DMS114 treated with DMSO at 0.1 percent for 48 hours (cell line): ENCODE results near the gene GRID1.

Experiments
- DNase-seq: peaks from one replicate; lab custom pipeline; 2025; ENCODE audit not compliant: unreplicated experiment; lab: John Stamatoyannopoulos, UW

Gene GRID1

DNA sequence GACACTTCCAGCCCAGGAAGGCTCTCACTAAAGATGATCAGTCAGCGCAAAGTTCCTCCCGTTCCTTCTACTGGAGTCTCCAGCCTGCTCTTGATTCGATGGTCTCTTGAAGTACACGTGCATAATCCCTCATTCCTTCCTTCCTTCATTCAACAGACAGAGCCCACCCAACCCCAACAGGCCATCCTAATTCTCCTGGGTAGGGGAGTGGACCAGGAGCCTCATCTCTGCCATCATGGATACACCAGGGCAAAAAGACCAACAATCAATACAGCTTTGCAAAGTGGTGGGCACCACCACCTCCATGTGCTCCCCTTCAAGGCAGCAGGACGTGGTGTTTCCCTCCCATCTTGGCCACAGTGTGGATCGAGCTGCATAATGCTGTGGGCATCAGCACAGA lies 446.3 kb downstream of the GRID1 start:
- no peak for DNase-seq

DNA sequence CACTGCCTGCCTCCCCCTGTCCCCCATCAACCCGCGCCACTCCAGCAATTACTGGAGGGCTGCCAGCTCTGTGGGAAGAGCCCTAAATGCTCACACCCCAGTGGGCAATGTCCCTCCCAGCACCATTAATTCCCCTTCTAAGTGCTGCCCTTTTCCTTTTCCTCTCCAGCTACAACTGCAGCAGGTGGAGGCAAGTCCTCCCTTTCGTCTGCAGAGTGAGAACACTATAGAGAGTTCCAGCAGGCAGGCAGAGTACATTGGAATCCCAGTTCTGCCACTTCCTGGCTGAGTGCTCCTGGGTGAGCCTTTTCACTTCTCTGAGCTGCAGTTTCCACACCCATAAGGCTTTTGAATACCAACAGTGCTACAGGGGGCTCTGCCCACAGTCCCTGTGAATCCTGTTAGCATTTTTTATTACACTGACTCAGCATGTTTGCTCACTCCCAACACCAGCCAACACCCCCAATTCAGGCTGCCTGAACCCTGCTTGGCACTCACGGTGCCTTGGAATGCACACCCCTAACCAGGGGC lies 447.0 kb downstream of the GRID1 start:
- no peak for DNase-seq

DNA sequence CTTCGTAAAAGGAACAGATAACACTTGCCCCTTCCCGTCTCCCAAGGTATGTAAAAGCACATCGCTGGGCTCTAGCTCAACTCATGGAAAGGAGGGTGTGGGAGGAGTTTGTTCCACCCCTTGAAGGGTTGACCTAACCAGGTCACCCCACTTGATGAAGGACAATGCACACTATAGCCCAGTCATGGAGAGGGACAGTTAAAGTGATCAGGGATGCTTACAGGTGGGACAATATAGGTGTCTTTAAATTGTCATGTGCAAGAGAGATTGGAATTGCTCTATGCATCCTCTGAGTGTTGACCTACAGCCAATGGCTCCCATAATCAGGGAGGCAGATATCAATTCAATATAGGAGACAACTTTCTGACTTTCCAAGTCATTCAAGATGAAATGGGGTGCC lies 448.2 kb downstream of the GRID1 start:
- DNase-seq: no peak

DNA sequence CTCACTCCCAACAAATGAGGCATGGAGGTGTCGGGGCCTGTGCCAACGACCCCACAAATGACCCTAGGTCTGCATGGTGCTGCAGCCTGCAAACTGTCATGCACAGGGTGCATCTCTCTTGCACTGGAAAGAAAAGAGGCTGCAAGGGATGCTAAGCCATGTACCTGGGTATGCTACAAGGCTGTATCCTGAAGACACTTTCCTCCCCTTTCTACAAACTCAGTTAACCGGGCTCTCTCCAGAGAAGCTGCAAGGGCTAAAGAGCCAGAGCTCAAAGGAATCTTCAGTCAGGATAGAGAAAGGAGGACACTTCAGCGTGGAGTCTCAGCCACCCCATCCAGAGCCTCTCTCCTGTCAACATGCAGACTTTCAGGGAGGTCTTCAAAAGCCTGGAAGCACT lies 449.0 kb downstream of the GRID1 start:
- no peak for DNase-seq

DNA sequence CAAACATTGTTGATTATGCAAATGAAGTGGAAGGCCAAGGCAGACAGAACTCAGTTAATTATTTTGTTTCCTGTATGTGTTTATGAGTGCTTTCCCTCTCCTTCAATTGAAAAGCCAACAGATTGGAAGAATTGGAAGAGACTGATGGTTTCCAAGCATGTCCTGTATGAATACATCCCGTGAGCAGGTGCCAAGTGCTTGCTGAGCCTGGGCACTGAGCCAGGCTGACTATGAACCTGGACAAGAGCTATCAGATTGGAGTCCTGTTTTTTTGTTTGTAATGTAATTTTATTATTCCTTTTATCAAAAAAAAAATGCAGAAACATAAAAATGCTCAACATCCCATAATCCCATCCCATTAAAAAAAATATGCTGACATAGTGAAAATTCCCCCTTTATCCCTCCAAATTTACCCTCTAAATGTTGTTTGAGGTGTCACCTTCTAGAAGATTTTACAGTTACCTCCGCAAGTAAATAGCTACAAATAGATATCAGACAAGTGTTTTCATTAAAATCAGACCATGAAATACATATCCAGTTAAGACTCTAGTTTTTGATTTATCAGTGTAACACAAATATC lies 449.5 kb downstream of the GRID1 start:
- no peak for DNase-seq

DNA sequence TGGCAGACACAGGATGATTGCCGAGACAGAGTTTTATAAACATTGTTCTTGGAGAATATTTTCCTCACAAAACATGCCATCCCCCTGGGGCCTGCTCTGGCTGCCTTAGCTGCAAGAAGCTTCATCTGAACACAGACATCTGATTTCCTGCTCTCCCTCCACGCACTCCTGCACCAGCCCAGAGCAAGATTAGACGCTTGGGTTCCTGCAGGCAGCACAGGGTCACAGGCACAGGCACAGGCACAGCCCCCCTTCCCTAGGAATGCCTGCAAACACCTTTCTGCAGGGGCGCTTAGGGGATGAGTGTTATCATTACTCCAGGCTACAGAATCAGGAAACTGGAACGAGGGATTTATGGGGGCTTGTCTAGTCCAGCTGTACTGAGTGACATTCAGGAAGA lies 450.3 kb downstream of the GRID1 start:
- DNase-seq: no peak

DNA sequence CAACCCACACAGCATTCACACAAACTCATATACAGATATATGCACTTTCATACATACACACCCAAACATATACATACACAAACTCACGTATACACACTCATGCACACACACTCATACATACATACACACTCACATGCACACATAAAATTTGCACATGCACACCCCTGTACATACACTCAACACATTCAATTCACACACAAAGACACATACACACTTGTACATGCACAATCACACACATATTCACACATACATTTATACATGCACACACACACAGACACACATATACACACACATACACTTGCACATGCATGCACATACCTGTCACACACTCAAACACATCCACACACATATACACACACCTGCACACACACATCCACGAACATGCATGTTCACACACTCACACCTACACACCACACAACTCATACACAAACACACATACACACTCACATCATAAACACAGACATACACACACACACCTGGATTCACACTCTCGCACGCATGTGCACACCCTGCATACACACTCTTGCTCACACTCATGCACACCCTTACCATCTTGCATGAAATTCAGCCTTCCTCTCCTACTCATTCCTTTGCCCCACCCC lies 451.2 kb downstream of the GRID1 start:
- DNase-seq: no peak

DNA sequence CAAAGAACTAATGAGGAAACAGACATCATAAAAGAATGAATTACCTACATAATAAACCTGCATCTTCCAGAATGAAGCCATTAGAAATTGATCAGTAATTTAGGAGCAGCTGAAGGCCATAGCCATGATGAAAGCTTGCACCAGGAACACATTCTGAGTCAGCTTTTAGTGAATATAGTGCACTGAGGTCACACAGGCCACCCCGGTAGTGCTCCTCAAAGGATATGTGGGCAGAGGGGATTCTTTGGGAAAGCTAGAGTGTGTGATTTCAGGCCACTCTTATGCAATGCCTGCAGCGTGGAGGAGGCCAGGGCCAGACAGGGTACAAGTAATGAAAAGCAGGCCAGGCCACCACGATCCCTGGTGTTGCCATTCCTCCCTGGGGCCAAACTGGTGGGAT lies 451.9 kb downstream of the GRID1 start:
- DNase-seq: no peak

DNA sequence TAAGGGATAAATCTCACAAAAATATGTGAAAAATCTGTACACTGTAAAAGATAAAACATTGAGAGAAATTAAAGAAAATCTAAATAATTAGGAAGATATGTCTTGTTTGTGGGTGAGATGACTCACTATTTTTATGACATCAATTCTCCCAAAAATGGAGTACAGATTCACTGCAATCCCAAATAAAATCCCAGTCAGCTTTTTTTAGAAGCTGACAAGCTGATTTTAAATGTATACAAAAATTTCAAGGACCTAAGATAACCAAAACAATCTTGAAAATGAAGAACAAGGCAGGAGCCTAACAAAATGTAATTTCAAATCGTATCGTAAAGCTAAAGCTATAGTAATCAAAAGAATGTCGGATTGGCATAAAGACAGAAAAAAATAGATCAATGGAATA lies 458.1 kb downstream of the GRID1 start:
- DNase-seq: no peak

DNA sequence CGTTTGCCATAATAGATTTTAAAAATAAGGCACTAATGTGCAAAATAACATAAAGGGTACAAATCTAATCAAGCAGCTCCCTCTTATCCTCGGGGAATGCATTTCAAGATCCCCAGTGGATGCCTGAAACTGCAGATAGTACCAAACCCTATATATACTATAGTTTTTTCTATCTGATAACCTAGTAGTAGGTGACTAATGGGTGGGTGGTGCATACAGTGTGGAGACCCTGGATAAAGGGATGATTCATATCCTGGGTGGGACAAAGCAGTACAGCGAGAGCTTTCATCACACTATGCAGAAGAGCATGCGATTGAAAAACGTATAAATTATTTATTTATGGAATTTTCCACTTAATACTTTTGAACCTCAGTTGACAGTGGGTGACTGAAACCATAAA lies 464.5 kb downstream of the GRID1 start:
- no peak for DNase-seq

DNA sequence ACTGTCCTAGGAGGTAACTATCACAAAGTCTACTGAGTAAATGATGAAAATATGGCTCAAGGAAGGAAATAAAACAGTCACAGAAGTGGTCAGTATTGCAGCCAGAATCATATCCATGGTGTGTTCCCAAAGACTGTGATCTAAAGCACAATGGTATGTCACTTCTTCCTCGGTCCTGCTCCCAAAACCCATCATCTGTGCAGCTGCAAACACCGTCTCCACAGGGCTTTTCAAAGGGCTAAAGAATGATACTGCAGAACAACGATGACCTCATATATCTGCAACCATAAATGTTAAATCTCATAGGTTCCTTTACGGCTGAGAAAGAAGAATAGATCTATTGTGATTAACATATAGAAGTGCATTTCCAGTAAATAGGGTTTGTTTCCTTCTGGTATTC lies 465.0 kb downstream of the GRID1 start:
- DNase-seq: no peak

DNA sequence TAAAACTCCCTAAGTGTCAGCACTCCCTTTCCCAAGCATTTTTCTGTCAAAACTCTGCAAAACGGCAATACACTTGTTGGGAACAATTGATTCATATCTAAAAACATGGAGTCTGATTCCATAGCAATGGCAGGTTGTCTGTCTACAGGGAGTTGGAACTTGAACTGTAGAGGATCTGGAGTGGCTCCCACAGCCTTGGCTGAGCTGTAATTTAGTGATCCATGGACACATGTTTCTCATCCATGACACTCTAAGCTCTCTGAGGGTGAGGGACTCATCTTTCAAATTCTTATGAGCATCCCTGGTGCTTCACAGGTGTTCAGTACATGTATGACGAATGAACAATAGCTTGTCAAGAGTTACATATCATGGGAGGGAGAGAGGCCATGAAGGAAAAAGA lies 466.1 kb downstream of the GRID1 start:
- no peak for DNase-seq

DNA sequence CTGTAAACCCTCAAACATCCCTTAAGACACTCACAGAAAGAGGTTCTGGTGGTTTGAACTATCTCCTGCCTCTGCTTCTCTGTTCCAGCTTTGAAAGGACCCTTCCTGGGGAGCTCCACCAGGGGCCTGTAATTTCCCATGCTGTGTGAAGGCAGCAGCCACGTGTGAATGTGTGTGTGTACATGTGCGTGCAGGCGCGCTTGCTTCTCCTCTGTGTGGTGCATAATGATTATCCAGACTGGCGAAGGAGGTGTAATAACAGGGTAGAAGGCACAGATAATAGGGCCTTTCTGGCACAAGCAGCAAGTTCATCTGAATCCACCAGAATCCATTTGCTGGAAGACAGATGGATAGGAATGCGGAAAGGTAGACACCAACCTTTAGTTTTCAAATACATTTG lies 466.5 kb downstream of the GRID1 start:
- DNase-seq: no peak

DNA sequence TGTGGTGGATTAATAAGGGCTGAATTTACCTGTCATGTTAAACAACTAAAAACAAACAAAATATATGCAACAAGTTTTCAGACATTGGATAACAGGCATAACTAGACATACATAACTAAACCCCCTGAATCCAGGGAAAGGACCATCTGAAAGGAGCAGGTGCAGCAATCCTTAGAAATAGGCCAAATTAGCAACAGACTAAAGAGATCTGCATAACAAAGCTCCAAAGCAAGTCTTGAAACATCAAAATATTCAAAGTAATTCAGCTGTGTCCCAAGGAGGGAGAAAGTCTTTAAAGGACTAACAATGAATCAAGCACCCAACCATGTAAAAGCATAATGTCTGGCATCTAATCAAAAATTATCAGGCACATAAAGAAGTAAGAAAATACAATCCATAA lies 475.1 kb downstream of the GRID1 start:
- DNase-seq: no peak

DNA sequence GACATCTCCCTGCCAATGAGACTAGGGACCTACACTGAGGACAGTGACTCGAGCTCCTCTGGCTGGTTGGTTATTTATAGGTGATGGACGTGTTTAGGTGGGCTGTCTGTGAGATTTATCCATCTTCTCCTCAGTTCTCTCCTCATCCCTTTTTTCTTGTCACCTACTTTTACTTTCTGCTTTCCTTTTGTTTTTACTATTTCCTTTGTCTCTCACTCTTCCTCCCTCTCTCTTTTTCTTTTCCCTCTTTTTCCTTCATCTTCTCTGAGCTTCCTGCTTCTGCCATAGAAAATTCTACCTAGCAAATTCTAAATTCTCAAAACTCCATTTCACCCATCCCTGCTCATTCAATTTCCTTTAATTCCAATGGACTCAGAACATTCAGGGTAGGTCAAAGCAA lies 478.0 kb downstream of the GRID1 start:
- no peak for DNase-seq

DNA sequence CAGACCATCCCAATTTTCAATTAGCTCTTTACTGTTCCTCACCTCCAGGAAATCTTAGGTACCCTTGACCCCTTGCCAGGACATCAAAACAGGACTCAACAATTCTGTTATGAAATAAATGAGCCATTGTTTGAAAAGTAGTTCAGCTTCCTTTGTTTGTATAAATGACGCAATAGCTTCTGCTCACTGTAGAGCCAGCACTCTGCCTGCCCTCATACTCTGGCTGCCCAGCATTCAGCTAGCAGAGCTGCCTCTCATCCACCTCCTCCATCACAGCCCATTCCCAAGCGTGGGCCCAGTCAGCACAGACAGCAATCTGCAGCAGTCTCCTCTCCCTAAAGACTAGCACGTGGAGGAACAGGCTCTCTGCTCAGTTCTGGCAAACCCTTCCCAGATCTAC lies 478.6 kb downstream of the GRID1 start:
- no peak for DNase-seq

DNA sequence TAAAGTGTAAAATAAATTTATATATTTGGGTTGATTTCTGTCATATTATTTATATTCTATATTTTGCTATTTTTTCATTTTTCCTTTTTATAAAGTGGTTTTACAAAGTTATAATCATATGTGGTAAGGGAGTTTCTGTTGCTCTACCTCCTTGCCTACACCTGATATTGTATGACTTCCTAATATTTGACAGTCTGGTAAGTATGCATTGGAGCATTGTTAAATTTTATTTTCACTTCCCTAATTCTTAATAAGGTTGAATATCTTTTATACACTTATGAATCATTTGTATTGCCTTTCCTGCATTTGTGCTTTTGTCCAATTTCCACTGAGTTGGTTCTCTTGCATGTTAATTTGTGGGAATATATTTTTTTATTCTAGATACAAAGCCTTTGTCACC lies 492.4 kb downstream of the GRID1 start:
- no peak for DNase-seq

DNA sequence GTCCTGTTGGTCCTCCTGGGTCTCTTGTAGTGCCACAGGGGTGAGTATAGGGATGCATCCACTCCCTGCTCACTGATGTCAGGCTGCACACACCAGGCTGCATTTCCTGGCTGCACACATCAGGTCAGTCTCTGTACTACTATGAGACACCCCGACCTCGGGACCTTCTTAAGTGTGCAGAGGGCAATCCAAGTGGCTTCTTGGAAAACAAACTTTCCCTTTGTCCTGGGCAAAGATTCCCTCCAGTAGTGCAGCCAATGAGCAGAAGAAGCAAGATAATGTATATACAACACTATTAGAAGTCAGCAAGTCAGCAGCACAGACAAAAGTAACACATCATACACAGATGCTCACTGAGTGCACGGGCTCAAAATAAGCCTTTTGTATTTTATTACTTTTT lies 493.5 kb downstream of the GRID1 start:
- no peak for DNase-seq

DNA sequence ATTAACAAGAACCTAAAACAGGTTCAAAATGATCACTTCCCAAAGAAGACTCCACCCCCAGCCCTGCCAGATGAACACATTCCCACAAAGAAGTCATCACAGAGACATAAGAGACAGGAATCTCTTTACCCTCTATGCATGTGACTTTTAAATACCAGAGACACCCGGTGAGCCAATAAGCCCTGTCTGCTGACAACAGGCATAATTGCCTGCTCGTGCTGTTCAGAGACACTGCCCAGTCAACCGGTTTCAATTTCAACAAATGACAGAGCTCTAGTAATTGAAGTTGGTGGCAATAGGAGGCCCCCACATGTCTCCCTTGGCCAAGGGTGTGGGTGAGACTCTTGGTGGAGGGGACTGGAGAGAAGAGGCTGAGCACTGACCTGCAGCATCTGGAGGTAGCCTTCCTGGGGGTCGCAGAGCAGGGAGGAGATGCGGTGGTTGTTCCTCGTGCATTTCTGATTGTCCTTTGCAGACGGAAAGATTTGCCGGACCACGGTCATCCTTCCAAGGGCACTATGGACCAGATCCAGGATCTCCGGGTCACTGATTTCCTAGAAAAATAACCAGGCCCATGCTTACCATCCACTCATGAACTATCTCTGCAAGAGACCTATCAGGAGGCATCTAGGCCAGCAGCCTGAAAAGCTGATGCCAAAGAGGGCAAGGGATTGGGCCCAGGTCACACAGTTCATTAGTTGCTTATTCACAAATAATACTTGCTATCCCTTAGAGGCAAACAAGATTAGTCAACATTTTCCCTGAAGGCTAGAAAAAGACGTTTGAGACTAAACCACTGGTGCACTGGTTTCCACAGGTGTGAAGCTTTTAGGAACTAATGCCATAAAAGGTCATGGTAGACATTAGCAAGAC lies 497.7 kb downstream of the GRID1 start:
- no peak for DNase-seq

DNA sequence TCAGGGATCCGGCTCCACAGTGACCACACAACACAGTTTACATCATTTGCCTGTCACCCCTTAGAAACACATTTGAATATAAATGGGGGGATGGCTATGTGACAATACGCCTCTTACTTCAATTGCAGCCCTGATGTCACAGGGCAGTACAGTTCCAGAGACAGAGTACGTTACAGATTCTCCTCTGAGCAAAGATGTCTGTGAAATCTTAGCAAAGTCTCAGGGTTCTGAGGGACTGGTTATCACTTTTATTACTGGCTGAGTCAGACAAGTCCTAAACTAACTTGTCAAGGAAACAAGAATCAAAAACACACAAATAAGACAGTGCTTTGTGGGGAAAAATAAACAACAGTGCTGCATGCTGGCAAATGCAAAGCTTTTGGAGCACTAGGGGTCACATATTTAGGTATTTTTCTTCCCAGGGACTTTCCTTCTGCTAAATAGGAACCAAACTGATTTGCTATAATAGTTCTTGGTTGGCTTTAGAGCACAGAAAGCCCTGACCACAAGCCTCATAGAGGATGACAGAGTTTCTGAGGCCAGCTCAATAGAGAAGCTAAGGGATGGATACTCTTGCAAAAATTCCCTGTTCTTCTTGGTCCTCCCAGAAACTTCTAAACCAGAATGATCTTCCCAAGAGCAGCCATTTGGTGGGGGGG lies 501.6 kb downstream of the GRID1 start:
- DNase-seq: no peak

DNA sequence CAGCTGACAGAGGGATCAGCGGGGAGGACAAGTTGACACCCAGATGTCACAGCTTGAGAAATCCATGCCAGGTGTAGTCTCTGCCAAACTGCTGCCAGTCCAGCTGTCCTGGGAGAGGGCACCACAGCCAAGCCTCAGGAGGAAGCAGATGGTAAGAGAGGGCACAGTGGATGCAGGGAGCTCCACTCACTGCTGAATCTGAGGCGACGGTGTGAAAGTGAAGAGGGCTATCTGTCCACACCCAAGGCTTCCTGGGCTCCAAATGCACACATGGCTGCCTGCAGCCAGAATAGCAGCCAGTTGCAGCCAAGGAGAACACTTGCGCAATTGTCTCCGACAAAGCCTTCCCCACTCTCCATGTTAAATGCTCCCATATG lies 502.4 kb downstream of the GRID1 start:
- no peak for DNase-seq
